ENCODE measurements around the gene TMIE. TPM values are rescaled to one million over a fixed set of nuclear protein-coding genes. Genes with fewer than 3 reads are reported as not detected.

TMIE gene
- total and polyA plus RNA-seq, 9 of the 15 experiments (the other 6 are each of a cell fraction or from before 2014, with no cell fraction given) = not detected

DNA sequence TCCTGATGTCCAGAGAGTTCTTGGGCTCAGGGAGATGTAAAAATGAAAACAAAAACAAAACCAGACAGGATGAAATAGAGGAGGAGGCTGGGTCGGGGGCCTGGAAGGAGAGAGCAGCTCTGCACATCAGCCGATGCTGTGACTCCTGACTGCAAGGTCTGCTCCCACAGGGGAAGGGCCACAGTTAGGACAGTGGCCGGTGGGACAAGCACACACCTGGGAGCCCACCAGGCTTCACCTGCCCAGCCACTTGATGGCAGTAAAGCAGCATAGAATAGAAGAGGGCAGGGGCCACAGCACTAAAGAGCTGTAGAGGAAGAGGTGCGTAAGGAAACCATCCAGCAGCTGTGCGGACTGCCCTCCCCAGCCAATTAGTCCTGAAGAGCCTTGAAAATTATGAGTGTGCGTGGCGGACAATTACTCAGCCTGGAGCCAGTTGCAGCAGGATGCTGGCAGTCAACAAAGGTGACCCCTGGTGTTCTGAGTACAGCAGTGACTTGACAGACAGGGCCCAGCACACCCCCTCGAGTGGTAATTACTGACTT lies 37.5 kb upstream of the TMIE start (continued):
- peak; percentile 71 for TF ChIP-seq PKNOX1 (IDR thresholded peaks at IDR 0.05)
- peak in 1 of 2 experiments; percentile 51; a peak in 2 of 4 replicates for TF ChIP-seq RAD21 (CRISPR knock-in tag; conservative IDR thresholded peaks at IDR 0.05 in 1 of 2, IDR thresholded peaks at IDR 0.05 in 1 of 2)
- no peak for TF ChIP-seq JUNB (CRISPR knock-in tag; conservative IDR thresholded peaks at IDR 0.05)
- peak; percentile 62 for TF ChIP-seq REST (IDR thresholded peaks at IDR 0.05; ENCODE audit: borderline replicate concordance)
- no peak for TF ChIP-seq REST (CRISPR knock-in tag; IDR thresholded peaks at IDR 0.05; ENCODE audit: low read depth)
- TF ChIP-seq, protein P1, sequence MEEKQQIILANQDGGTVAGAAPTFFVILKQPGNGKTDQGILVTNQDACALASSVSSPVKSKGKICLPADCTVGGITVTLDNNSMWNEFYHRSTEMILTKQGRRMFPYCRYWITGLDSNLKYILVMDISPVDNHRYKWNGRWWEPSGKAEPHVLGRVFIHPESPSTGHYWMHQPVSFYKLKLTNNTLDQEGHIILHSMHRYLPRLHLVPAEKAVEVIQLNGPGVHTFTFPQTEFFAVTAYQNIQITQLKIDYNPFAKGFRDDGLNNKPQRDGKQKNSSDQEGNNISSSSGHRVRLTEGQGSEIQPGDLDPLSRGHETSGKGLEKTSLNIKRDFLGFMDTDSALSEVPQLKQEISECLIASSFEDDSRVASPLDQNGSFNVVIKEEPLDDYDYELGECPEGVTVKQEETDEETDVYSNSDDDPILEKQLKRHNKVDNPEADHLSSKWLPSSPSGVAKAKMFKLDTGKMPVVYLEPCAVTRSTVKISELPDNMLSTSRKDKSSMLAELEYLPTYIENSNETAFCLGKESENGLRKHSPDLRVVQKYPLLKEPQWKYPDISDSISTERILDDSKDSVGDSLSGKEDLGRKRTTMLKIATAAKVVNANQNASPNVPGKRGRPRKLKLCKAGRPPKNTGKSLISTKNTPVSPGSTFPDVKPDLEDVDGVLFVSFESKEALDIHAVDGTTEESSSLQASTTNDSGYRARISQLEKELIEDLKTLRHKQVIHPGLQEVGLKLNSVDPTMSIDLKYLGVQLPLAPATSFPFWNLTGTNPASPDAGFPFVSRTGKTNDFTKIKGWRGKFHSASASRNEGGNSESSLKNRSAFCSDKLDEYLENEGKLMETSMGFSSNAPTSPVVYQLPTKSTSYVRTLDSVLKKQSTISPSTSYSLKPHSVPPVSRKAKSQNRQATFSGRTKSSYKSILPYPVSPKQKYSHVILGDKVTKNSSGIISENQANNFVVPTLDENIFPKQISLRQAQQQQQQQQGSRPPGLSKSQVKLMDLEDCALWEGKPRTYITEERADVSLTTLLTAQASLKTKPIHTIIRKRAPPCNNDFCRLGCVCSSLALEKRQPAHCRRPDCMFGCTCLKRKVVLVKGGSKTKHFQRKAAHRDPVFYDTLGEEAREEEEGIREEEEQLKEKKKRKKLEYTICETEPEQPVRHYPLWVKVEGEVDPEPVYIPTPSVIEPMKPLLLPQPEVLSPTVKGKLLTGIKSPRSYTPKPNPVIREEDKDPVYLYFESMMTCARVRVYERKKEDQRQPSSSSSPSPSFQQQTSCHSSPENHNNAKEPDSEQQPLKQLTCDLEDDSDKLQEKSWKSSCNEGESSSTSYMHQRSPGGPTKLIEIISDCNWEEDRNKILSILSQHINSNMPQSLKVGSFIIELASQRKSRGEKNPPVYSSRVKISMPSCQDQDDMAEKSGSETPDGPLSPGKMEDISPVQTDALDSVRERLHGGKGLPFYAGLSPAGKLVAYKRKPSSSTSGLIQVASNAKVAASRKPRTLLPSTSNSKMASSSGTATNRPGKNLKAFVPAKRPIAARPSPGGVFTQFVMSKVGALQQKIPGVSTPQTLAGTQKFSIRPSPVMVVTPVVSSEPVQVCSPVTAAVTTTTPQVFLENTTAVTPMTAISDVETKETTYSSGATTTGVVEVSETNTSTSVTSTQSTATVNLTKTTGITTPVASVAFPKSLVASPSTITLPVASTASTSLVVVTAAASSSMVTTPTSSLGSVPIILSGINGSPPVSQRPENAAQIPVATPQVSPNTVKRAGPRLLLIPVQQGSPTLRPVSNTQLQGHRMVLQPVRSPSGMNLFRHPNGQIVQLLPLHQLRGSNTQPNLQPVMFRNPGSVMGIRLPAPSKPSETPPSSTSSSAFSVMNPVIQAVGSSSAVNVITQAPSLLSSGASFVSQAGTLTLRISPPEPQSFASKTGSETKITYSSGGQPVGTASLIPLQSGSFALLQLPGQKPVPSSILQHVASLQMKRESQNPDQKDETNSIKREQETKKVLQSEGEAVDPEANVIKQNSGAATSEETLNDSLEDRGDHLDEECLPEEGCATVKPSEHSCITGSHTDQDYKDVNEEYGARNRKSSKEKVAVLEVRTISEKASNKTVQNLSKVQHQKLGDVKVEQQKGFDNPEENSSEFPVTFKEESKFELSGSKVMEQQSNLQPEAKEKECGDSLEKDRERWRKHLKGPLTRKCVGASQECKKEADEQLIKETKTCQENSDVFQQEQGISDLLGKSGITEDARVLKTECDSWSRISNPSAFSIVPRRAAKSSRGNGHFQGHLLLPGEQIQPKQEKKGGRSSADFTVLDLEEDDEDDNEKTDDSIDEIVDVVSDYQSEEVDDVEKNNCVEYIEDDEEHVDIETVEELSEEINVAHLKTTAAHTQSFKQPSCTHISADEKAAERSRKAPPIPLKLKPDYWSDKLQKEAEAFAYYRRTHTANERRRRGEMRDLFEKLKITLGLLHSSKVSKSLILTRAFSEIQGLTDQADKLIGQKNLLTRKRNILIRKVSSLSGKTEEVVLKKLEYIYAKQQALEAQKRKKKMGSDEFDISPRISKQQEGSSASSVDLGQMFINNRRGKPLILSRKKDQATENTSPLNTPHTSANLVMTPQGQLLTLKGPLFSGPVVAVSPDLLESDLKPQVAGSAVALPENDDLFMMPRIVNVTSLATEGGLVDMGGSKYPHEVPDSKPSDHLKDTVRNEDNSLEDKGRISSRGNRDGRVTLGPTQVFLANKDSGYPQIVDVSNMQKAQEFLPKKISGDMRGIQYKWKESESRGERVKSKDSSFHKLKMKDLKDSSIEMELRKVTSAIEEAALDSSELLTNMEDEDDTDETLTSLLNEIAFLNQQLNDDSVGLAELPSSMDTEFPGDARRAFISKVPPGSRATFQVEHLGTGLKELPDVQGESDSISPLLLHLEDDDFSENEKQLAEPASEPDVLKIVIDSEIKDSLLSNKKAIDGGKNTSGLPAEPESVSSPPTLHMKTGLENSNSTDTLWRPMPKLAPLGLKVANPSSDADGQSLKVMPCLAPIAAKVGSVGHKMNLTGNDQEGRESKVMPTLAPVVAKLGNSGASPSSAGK (IDR thresholded peaks at IDR 0.05) = no peak

Measured in K562 (cell line).